ENCODE data around the gene PPARD.
"Not testable (repeated sequence)": the region's sequence is repeated elsewhere in the genome, so short reads cannot be mapped to it uniquely, and the experiment has no call there.

Gene PPARD

GRCh38 chr6:35299674-35300073, 42.7 kb upstream of the PPARD start:
- peaks cover 39 to 55% of the 10 kb centered on the region in 2 donors for H3K4me1 ChIP-seq (ENCODE audit: control insufficient read depth in 1 of 2, insufficient read depth in 2 of 2, low read length in 2 of 2)
- peak overlapping the region; percentile 37 to 79 for H3K4me3 ChIP-seq (ENCODE audit: low read depth in 1 of 2, low read length in 2 of 2)
- peaks cover 0 to 2% of the 10 kb centered on the region in 2 donors for H3K9me3 ChIP-seq (ENCODE audit: control insufficient read depth in 1 of 2, low read length in 2 of 2)
- H3K27ac ChIP-seq (ENCODE audit: low read depth, low read length): peak overlapping the region; percentile 15
- no peaks in the 10 kb centered on the region for H3K27me3 ChIP-seq (ENCODE audit: control insufficient read depth in 1 of 2, insufficient read depth in 2 of 2, low read length in 2 of 2)
- H3K36me3 ChIP-seq (ENCODE audit: control insufficient read depth in 1 of 2, insufficient read depth in 2 of 2, low read length in 2 of 2): peaks cover 6 to 8% of the 10 kb centered on the region in 2 donors
- H3K9ac ChIP-seq (ENCODE audit: low read depth in 1 of 2, low read length in 2 of 2): peak overlapping the region in 1 of 2 donors; percentile 76

DNA sequence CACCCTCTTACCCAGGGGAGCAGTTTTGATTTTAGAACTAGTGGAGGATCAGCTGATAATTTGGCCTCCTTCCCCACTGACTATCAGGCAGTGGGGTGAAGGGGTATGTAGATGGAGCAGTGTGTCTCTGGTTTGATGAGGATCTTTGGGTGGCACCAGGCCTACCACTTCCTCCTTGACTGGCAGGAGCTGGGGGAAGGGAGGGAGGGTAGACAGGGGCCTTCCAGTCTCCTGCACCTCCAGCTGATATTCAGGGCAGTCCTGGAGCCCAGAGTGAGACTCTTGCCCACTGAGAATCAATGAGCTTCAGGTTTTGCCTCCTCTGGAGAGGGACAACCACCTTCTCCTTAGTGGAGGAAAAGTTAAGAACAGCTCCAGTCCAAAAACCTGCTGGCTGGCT, 41.5 kb upstream of the PPARD start:
- Histone ChIP-seq H3K36me3 (ENCODE audit: control insufficient read depth in 1 of 2, insufficient read depth in 2 of 2, low read length in 2 of 2) (no peaks in the 10 kb centered on the region), H3K27me3 (ENCODE audit: control insufficient read depth in 1 of 2, insufficient read depth in 2 of 2, low read length in 2 of 2) (no peaks in the 10 kb centered on the region), H3K9ac (ENCODE audit: low read depth in 1 of 2, low read length in 2 of 2) (no peak overlapping the region), H3K4me3 (ENCODE audit: low read depth in 1 of 2, low read length in 2 of 2) (no peak overlapping the region), H3K9me3 (ENCODE audit: control insufficient read depth in 1 of 2, low read length in 2 of 2) (peaks cover 0 to 2% of the 10 kb centered on the region in 2 donors), H3K27ac (ENCODE audit: low read depth, low read length) (no peak overlapping the region), H3K4me1 (ENCODE audit: control insufficient read depth in 1 of 2, insufficient read depth in 2 of 2, low read length in 2 of 2) (peaks cover 39 to 55% of the 10 kb centered on the region in 2 donors)

- Histone ChIP-seq H3K27ac (ENCODE audit: low read depth, low read length) (peak overlapping the region; percentile 48), H3K4me1 (ENCODE audit: control insufficient read depth in 1 of 2, insufficient read depth in 2 of 2, low read length in 2 of 2) (peaks cover 32 to 50% of the 10 kb centered on the region in 2 donors), H3K36me3 (ENCODE audit: control insufficient read depth in 1 of 2, insufficient read depth in 2 of 2, low read length in 2 of 2) (no peaks in the 10 kb centered on the region), H3K27me3 (ENCODE audit: control insufficient read depth in 1 of 2, insufficient read depth in 2 of 2, low read length in 2 of 2) (no peaks in the 10 kb centered on the region), H3K9ac (ENCODE audit: low read depth in 1 of 2, low read length in 2 of 2) (peak overlapping the region; percentile 39 to 50), H3K9me3 (ENCODE audit: control insufficient read depth in 1 of 2, low read length in 2 of 2) (peaks cover 0 to 2% of the 10 kb centered on the region in 2 donors), H3K4me3 (ENCODE audit: low read depth in 1 of 2, low read length in 2 of 2) (peak overlapping the region; percentile 53 to 62)
Measured at GRCh38 chr6:35302604-35303241, 39.6 kb upstream of the PPARD start.

DNA sequence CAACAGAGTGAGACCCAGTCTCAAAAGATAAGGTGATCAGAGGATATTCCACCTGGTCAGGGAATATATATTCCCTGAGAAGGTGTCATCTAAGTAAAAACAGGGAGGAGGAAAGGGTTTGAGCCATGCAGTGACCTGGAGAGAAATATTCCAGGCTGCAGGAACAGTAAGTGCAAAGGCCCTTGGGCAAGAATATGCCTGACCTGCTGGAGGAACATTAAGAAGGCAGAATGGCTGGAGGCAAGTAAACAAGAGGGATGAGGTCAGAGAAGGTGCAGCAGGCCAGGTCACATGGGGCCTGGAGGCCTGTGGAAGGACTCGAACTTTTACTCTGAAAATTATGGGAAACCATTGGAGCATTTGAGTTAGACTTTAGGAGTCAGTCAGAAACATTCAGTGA, 38.1 kb upstream of the PPARD start:
- no peaks in the 10 kb centered on the region for H3K36me3 ChIP-seq (ENCODE audit: control insufficient read depth in 1 of 2, insufficient read depth in 2 of 2, low read length in 2 of 2)
- no peaks in the 10 kb centered on the region for H3K27me3 ChIP-seq (ENCODE audit: control insufficient read depth in 1 of 2, insufficient read depth in 2 of 2, low read length in 2 of 2)
- H3K9me3 ChIP-seq (ENCODE audit: control insufficient read depth in 1 of 2, low read length in 2 of 2): no peaks in the 10 kb centered on the region
- no peak overlapping the region for H3K27ac ChIP-seq (ENCODE audit: low read depth, low read length)
- H3K4me1 ChIP-seq (ENCODE audit: control insufficient read depth in 1 of 2, insufficient read depth in 2 of 2, low read length in 2 of 2): peaks cover 20 to 40% of the 10 kb centered on the region in 2 donors
- no peak overlapping the region for H3K4me3 ChIP-seq (ENCODE audit: low read depth in 1 of 2, low read length in 2 of 2)
- H3K9ac ChIP-seq (ENCODE audit: low read depth in 1 of 2, low read length in 2 of 2): peak overlapping the region in 1 of 2 donors; percentile 25

DNA sequence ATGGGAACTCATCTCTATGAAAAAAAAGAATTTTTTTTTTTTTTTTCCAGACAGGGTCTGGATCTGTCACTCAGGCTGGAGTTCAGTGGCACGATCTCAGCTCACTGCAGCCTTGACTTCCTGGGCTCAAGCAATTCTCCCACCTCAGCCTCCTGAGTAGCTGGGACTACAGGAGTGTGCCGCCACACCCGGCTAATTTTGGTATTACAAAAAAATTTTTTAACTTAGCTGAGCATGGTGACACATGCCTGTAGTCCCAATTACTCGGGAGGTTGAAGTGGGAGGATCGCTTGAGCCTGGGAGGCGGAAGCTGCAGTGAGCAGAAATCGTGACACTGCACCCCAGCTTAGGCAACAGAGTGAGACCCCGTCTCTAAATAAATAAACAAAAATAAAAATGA, 37.2 kb upstream of the PPARD start:
- Histone ChIP-seq H3K9me3 (ENCODE audit: control insufficient read depth in 1 of 2, low read length in 2 of 2) (no peaks in the 10 kb centered on the region), H3K27me3 (ENCODE audit: control insufficient read depth in 1 of 2, insufficient read depth in 2 of 2, low read length in 2 of 2) (no peaks in the 10 kb centered on the region), H3K4me1 (ENCODE audit: control insufficient read depth in 1 of 2, insufficient read depth in 2 of 2, low read length in 2 of 2) (peaks cover 16 to 32% of the 10 kb centered on the region in 2 donors), H3K4me3 (ENCODE audit: low read depth in 1 of 2, low read length in 2 of 2) (no peak overlapping the region), H3K36me3 (ENCODE audit: control insufficient read depth in 1 of 2, insufficient read depth in 2 of 2, low read length in 2 of 2) (no peaks in the 10 kb centered on the region), H3K27ac (ENCODE audit: low read depth, low read length) (no peak overlapping the region), H3K9ac (ENCODE audit: low read depth in 1 of 2, low read length in 2 of 2) (no peak overlapping the region)

DNA sequence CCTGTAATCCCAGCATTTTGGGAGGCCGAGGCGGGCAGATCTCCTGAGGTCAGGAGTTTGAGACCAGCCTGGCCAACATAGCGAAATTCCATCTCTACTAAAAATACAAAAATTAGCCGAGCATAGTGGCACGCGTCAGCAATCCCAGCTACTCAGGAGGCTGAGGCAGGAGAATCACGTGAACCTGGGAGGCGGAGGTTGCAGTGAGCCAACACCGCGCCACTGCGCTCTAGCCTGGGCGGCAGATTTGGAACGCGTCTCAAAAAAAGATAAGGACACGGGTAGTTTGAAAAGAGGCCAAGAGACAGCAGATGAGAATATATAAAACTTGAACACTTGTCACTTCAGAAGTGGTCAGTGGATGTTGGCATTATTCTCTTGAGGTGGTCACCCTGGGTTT, 35.2 kb upstream of the PPARD start:
- not testable (repeated sequence) for H3K36me3 ChIP-seq (ENCODE audit: control insufficient read depth in 1 of 2, insufficient read depth in 2 of 2, low read length in 2 of 2); H3K4me3 ChIP-seq (ENCODE audit: low read depth in 1 of 2, low read length in 2 of 2); H3K27ac ChIP-seq (ENCODE audit: low read depth, low read length); H3K27me3 ChIP-seq (ENCODE audit: control insufficient read depth in 1 of 2, insufficient read depth in 2 of 2, low read length in 2 of 2); H3K9me3 ChIP-seq (ENCODE audit: control insufficient read depth in 1 of 2, low read length in 2 of 2); H3K9ac ChIP-seq (ENCODE audit: low read depth in 1 of 2, low read length in 2 of 2)
- H3K4me1 ChIP-seq (ENCODE audit: control insufficient read depth in 1 of 2, insufficient read depth in 2 of 2, low read length in 2 of 2): peaks cover 19 to 29% of the 10 kb centered on the region in 2 donors

- H3K36me3 ChIP-seq (ENCODE audit: control insufficient read depth in 1 of 2, insufficient read depth in 2 of 2, low read length in 2 of 2); H3K27ac ChIP-seq (ENCODE audit: low read depth, low read length): not testable (repeated sequence)
Measured at GRCh38 chr6:35308543-35308942, 33.8 kb upstream of the PPARD start.

GRCh38 chr6:35309611-35310264, 32.6 kb upstream of the PPARD start:
- Histone ChIP-seq H3K9ac (ENCODE audit: low read depth in 1 of 2, low read length in 2 of 2) (no peak overlapping the region), H3K27me3 (ENCODE audit: control insufficient read depth in 1 of 2, insufficient read depth in 2 of 2, low read length in 2 of 2) (no peaks in the 10 kb centered on the region), H3K36me3 (ENCODE audit: control insufficient read depth in 1 of 2, insufficient read depth in 2 of 2, low read length in 2 of 2) (peaks cover 0 to 10% of the 10 kb centered on the region in 2 donors), H3K9me3 (ENCODE audit: control insufficient read depth in 1 of 2, low read length in 2 of 2) (no peaks in the 10 kb centered on the region), H3K4me3 (ENCODE audit: low read depth in 1 of 2, low read length in 2 of 2) (no peak overlapping the region), H3K4me1 (ENCODE audit: control insufficient read depth in 1 of 2, insufficient read depth in 2 of 2, low read length in 2 of 2) (peaks cover 5 to 17% of the 10 kb centered on the region in 2 donors), H3K27ac (ENCODE audit: low read depth, low read length) (no peak overlapping the region)

More at GRCh38 chr6:35308543-35308942, 33.8 kb upstream of the PPARD start:
- not testable (repeated sequence) for H3K9me3 ChIP-seq (ENCODE audit: control insufficient read depth in 1 of 2, low read length in 2 of 2); H3K27me3 ChIP-seq (ENCODE audit: control insufficient read depth in 1 of 2, insufficient read depth in 2 of 2, low read length in 2 of 2); H3K9ac ChIP-seq (ENCODE audit: low read depth in 1 of 2, low read length in 2 of 2); H3K4me3 ChIP-seq (ENCODE audit: low read depth in 1 of 2, low read length in 2 of 2)
- H3K4me1 ChIP-seq (ENCODE audit: control insufficient read depth in 1 of 2, insufficient read depth in 2 of 2, low read length in 2 of 2): peaks cover 5 to 19% of the 10 kb centered on the region in 2 donors

- H3K4me3 ChIP-seq (ENCODE audit: low read depth in 1 of 2, low read length in 2 of 2): no peak overlapping the region
- peaks cover 5 to 17% of the 10 kb centered on the region in 2 donors for H3K4me1 ChIP-seq (ENCODE audit: control insufficient read depth in 1 of 2, insufficient read depth in 2 of 2, low read length in 2 of 2)
- no peaks in the 10 kb centered on the region for H3K27me3 ChIP-seq (ENCODE audit: control insufficient read depth in 1 of 2, insufficient read depth in 2 of 2, low read length in 2 of 2)
- no peak overlapping the region for H3K27ac ChIP-seq (ENCODE audit: low read depth, low read length)
- peak overlapping the region in 1 of 2 donors; percentile 6 for H3K9ac ChIP-seq (ENCODE audit: low read depth in 1 of 2, low read length in 2 of 2)
- peaks cover 0 to 10% of the 10 kb centered on the region in 2 donors for H3K36me3 ChIP-seq (ENCODE audit: control insufficient read depth in 1 of 2, insufficient read depth in 2 of 2, low read length in 2 of 2)
- no peaks in the 10 kb centered on the region for H3K9me3 ChIP-seq (ENCODE audit: control insufficient read depth in 1 of 2, low read length in 2 of 2)
Measured at GRCh38 chr6:35310265-35310831, 32.0 kb upstream of the PPARD start.

- H3K36me3 ChIP-seq (ENCODE audit: control insufficient read depth in 1 of 2, insufficient read depth in 2 of 2, low read length in 2 of 2): peaks cover 0 to 10% of the 10 kb centered on the region in 2 donors
- H3K4me3 ChIP-seq (ENCODE audit: low read depth in 1 of 2, low read length in 2 of 2): peak overlapping the region in 1 of 2 donors; percentile 21
- no peaks in the 10 kb centered on the region for H3K27me3 ChIP-seq (ENCODE audit: control insufficient read depth in 1 of 2, insufficient read depth in 2 of 2, low read length in 2 of 2)
- no peaks in the 10 kb centered on the region for H3K9me3 ChIP-seq (ENCODE audit: control insufficient read depth in 1 of 2, low read length in 2 of 2)
- H3K27ac ChIP-seq (ENCODE audit: low read depth, low read length): no peak overlapping the region
- H3K9ac ChIP-seq (ENCODE audit: low read depth in 1 of 2, low read length in 2 of 2): no peak overlapping the region
- peaks cover 5 to 17% of the 10 kb centered on the region in 2 donors for H3K4me1 ChIP-seq (ENCODE audit: control insufficient read depth in 1 of 2, insufficient read depth in 2 of 2, low read length in 2 of 2)
Measured at GRCh38 chr6:35311390-35312075, 30.8 kb upstream of the PPARD start.
